ENCODE results near the gene ZC3H18. TPM values are rescaled to one million over a fixed set of nuclear protein-coding genes. Genes with fewer than 3 reads are reported as not detected.

ZC3H18 gene
- total and polyA plus RNA-seq, 2 of the 4 experiments (the other 2 are of a cell fraction), result 3.4 to 21.3 TPM

- Histone ChIP-seq H2BK5ac (ENCODE audit: low read depth, low read length, poor library complexity, severe bottlenecking) (no peak overlapping the region), H3K14ac (replicated peaks; ENCODE audit: low read depth, low read length) (no peak overlapping the region), H2AFZ (replicated peaks; ENCODE audit: low read length, poor library complexity) (no peak overlapping the region), H2AK5ac (ENCODE audit: low read depth, low read length) (no peak overlapping the region), H3K9me1 (ENCODE audit: insufficient read depth, low read length) (no peaks in the 10 kb centered on the region), H3K56ac (ENCODE audit: extremely low read depth, insufficient read depth, low read length) (no peak overlapping the region), H4K20me1 (ENCODE audit: insufficient read depth, low read length) (0 out of 2 replicates have a peak, but pooled peaks cover 5% of the 10 kb centered on the region), H2AK9ac (replicated peaks; ENCODE audit: low read depth, low read length, poor library complexity) (no peak overlapping the region), H2BK120ac (ENCODE audit: low read depth, low read length) (no peak overlapping the region), H2BK20ac (ENCODE audit: low read depth, low read length) (no peak overlapping the region), H3K18ac (ENCODE audit: low read depth, low read length) (no peak overlapping the region), H3K4me1 (ENCODE audit: control insufficient read depth, insufficient read depth, low read length) (peaks cover 5% of the 10 kb centered on the region; the same call in 1 of the 2 replicates), H4K91ac (ENCODE audit: insufficient read depth, low read depth, low read length) (no peak overlapping the region), H4K8ac (ENCODE audit: low read depth in 2 of 2, low read length in 2 of 2) (no peak overlapping the region), H3K4me2 (ENCODE audit: low read depth, low read length) (no peak overlapping the region), H3K79me1 (ENCODE audit: low read depth in 1 of 2, low read length in 2 of 2) (peaks cover 0 to 24% of the 10 kb centered on the region in 2 experiments; a peak in 3 of 4 replicates), H3K4me3 (ENCODE audit: insufficient read depth, low read depth, low read length) (no peak overlapping the region), H3K27ac (ENCODE audit: insufficient read depth, low read length) (no peak overlapping the region), H2BK15ac (ENCODE audit: low read depth, low read length) (no peak overlapping the region), H3K9me3 (ENCODE audit: control insufficient read depth, insufficient read depth, low read length) (no peaks in the 10 kb centered on the region), H3K4ac (ENCODE audit: low read depth, low read length) (no peak overlapping the region), H3K23ac (ENCODE audit: low read depth, low read length) (no peak overlapping the region), H3K9ac (ENCODE audit: low read depth, low read length) (no peak overlapping the region), H3K36me3 (ENCODE audit: control insufficient read depth, insufficient read depth, low read length) (peaks cover 13% of the 10 kb centered on the region), H3K27me3 (ENCODE audit: control insufficient read depth, insufficient read depth, low read length) (no peaks in the 10 kb centered on the region), H4K5ac (ENCODE audit: low read depth, low read length) (no peak overlapping the region)
- in situ Hi-C loops (cut with MboI; ENCODE audit: low sequenced_read_pairs) (no loop called here), intact Hi-C loops (cut with micrococcal nuclease) (no loop called here), dilution Hi-C loops (cut with HindIII; ENCODE audit: low sequenced_read_pairs, unreplicated experiment) (no loop called here)
- ChIA-PET POLR2A (ENCODE audit: unreplicated experiment) (no interaction called here), CTCF (no interaction called here)
- ATAC-seq (ENCODE audit: low read depth) (no peak), DNase-seq (no peak)
- no TSS peak for BruUV-seq (replicated peaks)
- no peak for TF ChIP-seq RAD21 (IDR thresholded peaks at IDR 0.05; ENCODE audit: low read length)
- TF ChIP-seq SMC3 (IDR thresholded peaks at IDR 0.05; ENCODE audit: low read depth, low read length), result no peak
- no peak for TF ChIP-seq FOS (IDR thresholded peaks at IDR 0.05; ENCODE audit: low read depth, low read length)
- no peak for TF ChIP-seq CEBPB (IDR thresholded peaks at IDR 0.05; ENCODE audit: low read depth, low read length)
- no peak for TF ChIP-seq RFX5 (IDR thresholded peaks at IDR 0.05; ENCODE audit: low read depth, low read length)
- TF ChIP-seq CHD1 (IDR thresholded peaks at IDR 0.05; ENCODE audit: low read depth, low read length), result no peak
- TF ChIP-seq RCOR1 (IDR thresholded peaks at IDR 0.05; ENCODE audit: insufficient replicate concordance, low read length), result no peak
- TF ChIP-seq NFE2L2 (IDR thresholded peaks at IDR 0.05; ENCODE audit: low read depth, low read length), result no peak
- no peak for TF ChIP-seq MAFK (IDR thresholded peaks at IDR 0.05; ENCODE audit: low read depth, low read length)
- no peak for TF ChIP-seq CTCF (conservative IDR thresholded peaks at IDR 0.05; ENCODE audit: low read depth, low read length)
- TF ChIP-seq MAZ (IDR thresholded peaks at IDR 0.05; ENCODE audit: borderline replicate concordance, low read depth, low read length), result no peak
- TF ChIP-seq USF2 (IDR thresholded peaks at IDR 0.05; ENCODE audit: low read depth, low read length), result no peak
- TF ChIP-seq BHLHE40 (IDR thresholded peaks at IDR 0.05; ENCODE audit: low read depth, low read length), result no peak
- TF ChIP-seq POLR2A (IDR thresholded peaks at IDR 0.05; ENCODE audit: low read depth, low read length), result no peak
- TF ChIP-seq, protein P1, sequence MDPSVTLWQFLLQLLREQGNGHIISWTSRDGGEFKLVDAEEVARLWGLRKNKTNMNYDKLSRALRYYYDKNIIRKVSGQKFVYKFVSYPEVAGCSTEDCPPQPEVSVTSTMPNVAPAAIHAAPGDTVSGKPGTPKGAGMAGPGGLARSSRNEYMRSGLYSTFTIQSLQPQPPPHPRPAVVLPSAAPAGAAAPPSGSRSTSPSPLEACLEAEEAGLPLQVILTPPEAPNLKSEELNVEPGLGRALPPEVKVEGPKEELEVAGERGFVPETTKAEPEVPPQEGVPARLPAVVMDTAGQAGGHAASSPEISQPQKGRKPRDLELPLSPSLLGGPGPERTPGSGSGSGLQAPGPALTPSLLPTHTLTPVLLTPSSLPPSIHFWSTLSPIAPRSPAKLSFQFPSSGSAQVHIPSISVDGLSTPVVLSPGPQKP (IDR thresholded peaks at IDR 0.05; ENCODE audit: borderline replicate concordance, low read depth, low read length), result no peak
- no peak for TF ChIP-seq MXI1 (IDR thresholded peaks at IDR 0.05; ENCODE audit: borderline replicate concordance, low read depth, low read length)
- 88% methylated on average over 14 of the region's 29 CpGs; no CpG with 5 or more reads in 1 of the 2 experiments for WGBS, 2 experiments (ENCODE audit: extremely low coverage in 2 of 2, insufficient read length in 1 of 2)
Observed at GRCh38 chr16:88655733-88656281, 85.6 kb downstream of the ZC3H18 start.
